ENCODE measurements around the gene AGBL4.

- TF ChIP-seq CTCF (IDR thresholded peaks at IDR 0.05) (no peak), POLR2A (IDR thresholded peaks at IDR 0.05) (no peak)
Measured at GRCh38 chr1:49307457-49307856, 716.3 kb downstream of the AGBL4 start.
